ENCODE data around the gene SLC39A9. TPM values are rescaled to one million over a fixed set of nuclear protein-coding genes. Genes with fewer than 3 reads are reported as not detected.

Gene SLC39A9
- total RNA-seq, 1 experiment from 2014 or later, result 63.4 TPM

- Histone ChIP-seq H3K36me3 (ENCODE audit: control insufficient read depth, insufficient read depth, low read length) (no peaks in the 10 kb centered on the region), H3K27me3 (ENCODE audit: control insufficient read depth, insufficient read depth, low read length) (no peaks in the 10 kb centered on the region), H3K4me1 (ENCODE audit: control insufficient read depth, insufficient read depth, low read length) (no peaks in the 10 kb centered on the region), H3K27ac (ENCODE audit: low read length) (no peak overlapping the region), H3K9me3 (ENCODE audit: control insufficient read depth, insufficient read depth, low read depth, low read length) (no peaks in the 10 kb centered on the region), H3K4me3 (ENCODE audit: low read depth in 2 of 2, low read length in 2 of 2) (no peak overlapping the region)
- no peak for ATAC-seq
- ChIA-PET POLR2A (no interaction called here), CTCF (no interaction called here)
- in situ Hi-C loops (cut with HindIII; ENCODE audit: low pct_unique_long_range_greater_than_20kb, low sequenced_read_pairs) (no loop called here), intact Hi-C loops (cut with micrococcal nuclease; ENCODE audit: unreplicated experiment) (no loop called here)
- DNase-seq (ENCODE audit: low read depth, low spot score), result no peak
- BruUV-seq (replicated peaks), result no TSS peak
- TF ChIP-seq POLR2AphosphoS5 (IDR thresholded peaks at IDR 0.05; ENCODE audit: low read depth, low read length) (no peak), CTCF (IDR thresholded peaks at IDR 0.05) (no peak), REST (IDR thresholded peaks at IDR 0.05; ENCODE audit: insufficient read depth in 1 of 2, low read depth in 2 of 2, low read length in 1 of 2) (no peak), SIN3A (IDR thresholded peaks at IDR 0.05; ENCODE audit: borderline replicate concordance, insufficient read depth, low read depth, low read length) (no peak), TCF7L2 (IDR thresholded peaks at IDR 0.05; ENCODE audit: low read depth, low read length) (no peak)
Observed at GRCh38 chr14:69441948-69442347, 43.5 kb downstream of the SLC39A9 start.

GRCh38 chr14:69443296-69443805 lies 44.9 kb downstream of the SLC39A9 start:
- BruUV-seq (replicated peaks), result no TSS peak
- POLR2A ChIA-PET, result no interaction called here
- H3K27ac ChIP-seq (ENCODE audit: low read length), result no peak overlapping the region
- H3K9me3 ChIP-seq (ENCODE audit: control insufficient read depth, insufficient read depth, low read depth, low read length), result no peaks in the 10 kb centered on the region
- CTCF ChIA-PET, result no interaction called here
- intact Hi-C loops (cut with micrococcal nuclease; ENCODE audit: unreplicated experiment), result no loop called here
- DNase-seq (ENCODE audit: low read depth, low spot score) (no peak), ATAC-seq (no peak)
- no peaks in the 10 kb centered on the region for H3K27me3 ChIP-seq (ENCODE audit: control insufficient read depth, insufficient read depth, low read length)
- no peaks in the 10 kb centered on the region for H3K4me1 ChIP-seq (ENCODE audit: control insufficient read depth, insufficient read depth, low read length)
- TF ChIP-seq TCF7L2 (IDR thresholded peaks at IDR 0.05; ENCODE audit: low read depth, low read length), result no peak
- no peak for TF ChIP-seq POLR2AphosphoS5 (IDR thresholded peaks at IDR 0.05; ENCODE audit: low read depth, low read length)
- TF ChIP-seq REST (IDR thresholded peaks at IDR 0.05; ENCODE audit: insufficient read depth in 1 of 2, low read depth in 2 of 2, low read length in 1 of 2), result no peak
- no peak for TF ChIP-seq CTCF (IDR thresholded peaks at IDR 0.05)
- no peak for TF ChIP-seq SIN3A (IDR thresholded peaks at IDR 0.05; ENCODE audit: borderline replicate concordance, insufficient read depth, low read depth, low read length)
- in situ Hi-C loops (cut with HindIII; ENCODE audit: low pct_unique_long_range_greater_than_20kb, low sequenced_read_pairs), result no loop called here
- H3K4me3 ChIP-seq (ENCODE audit: low read depth in 2 of 2, low read length in 2 of 2), result no peak overlapping the region
- no peaks in the 10 kb centered on the region for H3K36me3 ChIP-seq (ENCODE audit: control insufficient read depth, insufficient read depth, low read length)

Data from Panc1 (cell line).